ENCODE data around the gene NDST4.

Gene NDST4

DNA sequence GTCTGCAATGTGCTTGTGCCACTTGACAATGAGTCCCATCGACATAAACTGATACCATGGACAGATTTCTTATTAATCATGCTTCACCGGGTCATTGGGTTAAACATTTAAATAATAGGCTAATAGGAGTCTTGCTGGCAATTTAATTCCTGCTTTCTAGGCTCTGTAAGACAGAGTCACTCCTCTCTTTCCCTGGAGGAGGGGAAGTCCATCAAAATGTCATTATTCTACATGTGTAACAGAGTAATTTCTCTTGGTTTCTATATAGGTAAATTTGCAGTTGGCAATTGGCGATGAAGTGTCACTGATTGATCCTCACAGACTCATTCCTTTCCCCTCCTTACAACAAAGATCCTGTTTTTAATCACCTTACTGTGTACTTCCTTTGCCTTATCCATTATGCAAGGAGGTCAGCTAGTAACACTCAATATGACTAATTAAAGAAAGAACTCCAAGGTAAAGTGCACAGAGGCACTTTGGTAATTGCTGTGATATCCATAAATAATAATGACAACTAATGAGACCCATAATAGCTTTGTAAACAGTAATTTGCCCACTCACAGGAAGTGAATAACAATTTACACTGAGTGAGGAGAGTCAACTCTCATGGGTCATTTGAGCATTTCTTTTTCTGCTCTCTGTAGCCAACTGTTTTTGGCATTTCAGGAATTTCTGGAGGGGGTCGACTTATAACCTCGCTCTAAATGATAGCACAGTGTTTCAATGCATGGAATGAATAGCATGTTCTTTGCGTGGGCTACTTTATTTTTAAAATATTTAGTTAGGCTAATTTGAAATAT is 330.8 kb downstream of the NDST4 start:
- no peak for DNase-seq

DNA sequence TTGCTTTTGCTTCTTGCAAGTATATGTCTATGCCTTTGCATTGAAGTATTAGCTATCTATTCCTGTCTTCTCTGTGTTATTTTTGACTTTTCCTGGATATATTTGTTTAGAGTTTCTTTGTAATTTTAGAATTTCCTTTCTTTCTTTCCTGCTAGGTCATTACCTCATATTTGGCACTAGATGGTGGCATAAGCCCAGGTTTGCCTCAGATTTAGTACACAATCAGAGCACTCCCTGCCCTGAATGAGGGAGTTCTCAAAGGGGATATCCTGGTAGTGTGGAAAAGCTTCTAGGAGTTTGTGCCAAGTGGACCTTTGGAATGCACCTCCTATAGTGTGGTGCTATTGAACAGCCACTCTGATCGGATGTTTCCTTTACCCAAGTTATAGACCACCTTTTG is 333.2 kb downstream of the NDST4 start:
- DNase-seq, result no peak
